IPS-NIHi11 (cell line): ENCODE measurements around the gene MFAP3L.

Experiments used
- DNase-seq: peaks from one replicate; pipeline ENCODE4 v3.0.0; 2012; ENCODE audit warnings: mixed read lengths, low spot score

The MFAP3L gene

DNA sequence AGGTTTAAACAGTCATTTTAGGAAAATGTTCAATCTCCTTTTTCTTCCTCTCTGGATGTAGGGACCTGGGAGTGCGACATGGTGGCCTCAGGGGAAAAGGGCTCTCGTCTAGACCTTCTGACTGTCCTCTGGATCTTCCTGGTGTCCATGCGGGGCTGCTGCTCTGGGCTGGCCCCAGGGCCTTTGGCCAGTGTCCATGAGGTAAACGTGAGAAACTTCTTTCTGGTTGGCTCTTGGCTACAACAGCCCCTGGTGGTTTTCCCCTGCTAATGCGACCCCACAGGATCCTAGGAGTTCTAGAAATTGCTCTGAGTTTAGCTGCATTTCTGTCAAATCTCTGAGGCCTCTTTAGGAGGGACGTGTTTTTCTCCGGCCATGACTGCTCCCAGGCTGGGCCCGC, 85.7 kb downstream of the MFAP3L start:
- DNase-seq: peak; percentile 29
